Activated CD4-positive, alpha-beta memory T cell treated with anti-CD3 and anti-CD28 coated beads for 36 hours (primary cell): ENCODE measurements around the gene CFTR. TPM values are rescaled to one million over a fixed set of nuclear protein-coding genes. Genes with fewer than 3 reads are reported as not detected.
"Not testable (repeated sequence)": the region's sequence is repeated elsewhere in the genome, so short reads cannot be mapped to it uniquely, and the experiment has no call there.

ENCODE experiments used
- CTCF ChIA-PET: fragments of 350-600 bp; sonication (Branson Sonifier 250); formaldehyde crosslinking; loops from one replicate; lab custom pipeline; 2021; ENCODE audit warnings: antibody characterized with exemption, inconsistent platforms; lab: Charles Lee
- POLR2A ChIA-PET: fragments of 350-600 bp; sonication (Branson Sonifier 250); formaldehyde crosslinking; loops from one replicate; lab custom pipeline; 2021; ENCODE audit warnings: antibody characterized with exemption; lab: Charles Lee
- DNase-seq: peaks from one replicate; pipeline ENCODE4 v3.0.0-alpha.2; 2020
- H3K27ac Mint-ChIP-seq: one replicate; pipeline ENCODE4 v1.8.0; 2021; ENCODE audit warnings: mixed read lengths
- H3K27me3 Mint-ChIP-seq: one replicate; pipeline ENCODE4 v1.8.0; 2021; ENCODE audit warnings: mixed read lengths
- H3K36me3 Mint-ChIP-seq: one replicate; pipeline ENCODE4 v1.8.0; 2021; ENCODE audit warnings: mixed read lengths
- H3K4me1 Mint-ChIP-seq: one replicate; pipeline ENCODE4 v1.8.0; 2021; ENCODE audit warnings: low read depth, mixed read lengths
- H3K4me3 Mint-ChIP-seq: one replicate; pipeline ENCODE4 v1.8.0; 2021; ENCODE audit warnings: mild to moderate bottlenecking, mixed read lengths
- H3K9me3 Mint-ChIP-seq: one replicate; pipeline ENCODE4 v1.8.0; 2021; ENCODE audit warnings: mixed read lengths
- intact Hi-C: fragments of 100-400 bp; cut with micrococcal nuclease; formaldehyde crosslinking; loops from one replicate; pipeline ENCODE4 v1.15.1; 2023
- total RNA-seq, 2 experiments: library from RNA; stranded (reverse); gene quantifications; one replicate each; pipeline ENCODE4 v1.2.3, GENCODE V29; 2021

CFTR gene
- total RNA-seq, 2 experiments from 2014 or later = not detected

DNA sequence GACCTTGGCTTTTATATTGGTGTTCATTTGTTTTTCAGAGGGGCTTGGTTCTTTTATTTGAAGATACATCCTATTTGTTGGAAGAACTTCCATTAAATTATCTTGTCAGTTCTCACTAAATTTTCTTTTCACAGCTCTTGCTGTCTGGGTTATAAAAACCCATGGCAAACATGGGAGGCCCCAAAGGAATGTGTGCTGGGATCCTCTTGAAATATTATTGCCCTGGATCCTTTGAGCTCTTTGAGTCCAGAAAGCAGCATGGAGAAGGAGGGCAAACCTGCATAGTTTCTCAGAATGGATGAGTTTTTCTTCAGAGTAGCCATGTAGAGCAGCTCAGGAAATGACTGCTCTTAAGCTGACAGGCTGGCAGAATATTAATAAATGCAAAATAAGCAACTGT, 206.0 kb downstream of the CFTR start:
- H3K4me1 Mint-ChIP-seq = no peaks in the 10 kb centered on the region
- no peak overlapping the region for H3K27ac Mint-ChIP-seq
- intact Hi-C loops = no loop called here
- ChIA-PET POLR2A (no interaction called here), CTCF (no interaction called here)
- H3K36me3 Mint-ChIP-seq = no peaks in the 10 kb centered on the region
- H3K9me3 Mint-ChIP-seq = no peaks in the 10 kb centered on the region
- H3K27me3 Mint-ChIP-seq = no peaks in the 10 kb centered on the region
- DNase-seq = no peak
- H3K4me3 Mint-ChIP-seq = no peak overlapping the region

DNA sequence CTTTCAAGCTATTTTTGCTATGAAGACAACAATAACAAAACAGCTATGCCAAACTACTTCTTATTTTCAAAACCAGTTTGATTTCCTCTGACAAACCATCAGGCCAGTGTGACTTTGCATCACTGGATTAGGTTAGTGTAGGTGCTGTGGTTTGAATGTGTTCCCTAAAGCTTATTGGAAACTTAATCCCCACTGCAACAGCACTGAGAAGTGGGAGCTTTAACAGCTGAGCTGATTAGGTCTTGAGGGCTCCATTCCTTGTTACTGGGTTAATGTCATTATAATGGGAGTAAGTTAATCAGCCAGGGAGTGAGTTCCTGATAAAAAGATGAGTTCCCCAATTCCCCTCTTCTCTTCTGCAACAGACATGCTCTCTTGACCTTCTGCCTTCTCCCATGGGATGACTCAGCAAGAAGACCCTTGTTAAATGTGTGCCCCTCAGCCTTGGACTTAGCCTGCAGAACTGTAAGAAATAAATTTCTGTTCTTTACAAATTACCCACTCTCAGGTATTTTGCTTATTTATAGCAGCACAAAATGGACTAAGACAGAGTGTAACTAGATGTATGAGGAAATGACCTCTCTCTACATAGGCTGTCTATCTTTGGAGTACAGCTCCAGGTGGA, 206.6 kb downstream of the CFTR start:
- no peaks in the 10 kb centered on the region for H3K9me3 Mint-ChIP-seq
- H3K4me3 Mint-ChIP-seq = no peak overlapping the region
- no peaks in the 10 kb centered on the region for H3K4me1 Mint-ChIP-seq
- POLR2A ChIA-PET = no interaction called here
- H3K27ac Mint-ChIP-seq = no peak overlapping the region
- CTCF ChIA-PET = no interaction called here
- no peaks in the 10 kb centered on the region for H3K27me3 Mint-ChIP-seq
- H3K36me3 Mint-ChIP-seq = no peaks in the 10 kb centered on the region
- intact Hi-C loops = no loop called here
- no peak for DNase-seq

DNA sequence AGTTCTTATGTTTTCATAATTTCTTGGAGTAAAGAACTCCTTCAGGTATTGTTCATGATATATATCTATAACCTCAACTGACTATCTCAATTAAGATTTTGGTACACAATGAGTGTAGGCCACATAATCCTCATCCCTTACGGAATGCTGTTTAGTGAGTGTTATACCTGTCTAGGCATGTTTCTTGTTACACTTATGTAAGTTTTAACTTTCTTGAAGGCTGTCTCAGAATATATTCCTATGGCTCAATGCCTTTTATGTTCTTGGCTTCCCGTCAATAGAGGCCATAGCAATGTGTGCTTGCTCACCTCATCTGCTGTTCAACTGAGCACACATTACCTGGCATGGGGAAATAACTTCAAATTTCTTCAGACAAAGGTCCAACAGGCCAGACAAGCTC, 208.3 kb downstream of the CFTR start:
- no peaks in the 10 kb centered on the region for H3K4me1 Mint-ChIP-seq
- DNase-seq = no peak
- H3K9me3 Mint-ChIP-seq = no peaks in the 10 kb centered on the region
- ChIA-PET CTCF (no interaction called here), POLR2A (no interaction called here)
- no peaks in the 10 kb centered on the region for H3K36me3 Mint-ChIP-seq
- intact Hi-C loops = no loop called here
- no peak overlapping the region for H3K27ac Mint-ChIP-seq
- H3K27me3 Mint-ChIP-seq = no peaks in the 10 kb centered on the region
- no peak overlapping the region for H3K4me3 Mint-ChIP-seq

DNA sequence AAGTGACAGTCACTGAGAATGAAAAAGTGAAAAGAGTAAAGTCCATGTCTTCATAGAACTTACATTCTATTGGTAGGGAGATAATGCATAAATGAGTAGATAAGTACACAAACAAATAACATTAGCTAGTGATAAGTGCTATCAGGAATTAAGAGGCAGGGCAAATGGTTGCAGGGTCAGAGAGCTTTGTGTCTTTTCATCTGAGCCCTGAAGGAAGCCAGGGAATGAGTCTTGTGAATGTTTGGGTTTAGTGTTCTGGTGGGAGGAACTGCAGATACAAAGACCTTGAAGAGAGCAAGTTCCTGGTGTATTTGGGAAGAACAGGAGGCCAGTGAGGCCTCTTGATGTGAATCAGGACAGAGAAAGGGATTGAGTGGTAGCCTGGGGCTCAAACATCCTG, 209.6 kb downstream of the CFTR start:
- no peak for DNase-seq
- CTCF ChIA-PET = no interaction called here
- Mint-ChIP-seq H3K27me3 (no peaks in the 10 kb centered on the region), H3K4me3 (no peak overlapping the region), H3K36me3 (no peaks in the 10 kb centered on the region), H3K4me1 (no peaks in the 10 kb centered on the region), H3K27ac (no peak overlapping the region), H3K9me3 (no peaks in the 10 kb centered on the region)
- intact Hi-C loops = no loop called here
- POLR2A ChIA-PET = no interaction called here

DNA sequence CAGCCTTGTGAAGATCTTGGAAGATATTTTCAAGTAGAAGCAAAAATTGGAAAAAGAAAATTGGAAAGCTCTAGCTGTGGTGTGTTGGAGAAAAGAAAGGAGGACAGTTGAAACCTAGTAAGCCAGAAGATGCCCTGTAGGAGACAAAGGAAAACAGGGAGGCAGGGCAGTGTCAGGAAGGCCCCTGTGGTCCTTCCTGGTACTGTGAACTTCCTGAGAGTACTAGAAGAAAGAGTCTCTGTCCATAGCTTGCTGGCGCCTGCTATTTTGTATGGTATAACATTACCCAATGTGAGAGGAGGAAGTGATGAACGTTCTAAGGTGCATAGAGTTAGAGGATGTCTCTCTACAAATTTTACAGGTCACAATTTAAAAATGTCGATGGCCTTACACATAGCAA, 210.3 kb downstream of the CFTR start:
- Mint-ChIP-seq H3K36me3 (no peaks in the 10 kb centered on the region), H3K27me3 (no peaks in the 10 kb centered on the region), H3K27ac (no peak overlapping the region), H3K4me3 (no peak overlapping the region), H3K4me1 (no peaks in the 10 kb centered on the region), H3K9me3 (no peaks in the 10 kb centered on the region)
- intact Hi-C loops = no loop called here
- CTCF ChIA-PET = no interaction called here
- DNase-seq = no peak
- POLR2A ChIA-PET = no interaction called here

DNA sequence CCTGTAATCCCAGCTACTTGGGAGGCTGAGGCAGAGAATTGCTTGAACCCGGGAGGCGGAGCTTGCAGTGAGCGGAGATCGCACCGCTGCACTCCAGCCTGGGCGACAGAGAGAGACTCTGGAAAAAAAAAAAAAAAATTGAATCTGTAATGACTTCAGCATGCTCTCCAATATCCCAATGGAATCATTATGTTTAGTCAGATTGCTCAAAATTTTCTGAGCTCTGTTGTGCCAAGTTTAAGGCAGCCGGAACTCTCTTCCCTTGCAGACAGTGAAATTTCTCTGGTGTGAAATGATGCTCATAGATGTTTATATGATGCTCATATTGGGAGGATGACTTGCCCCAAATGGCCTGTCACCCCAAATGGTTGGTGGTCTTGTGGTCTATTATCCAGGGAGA, 212.5 kb downstream of the CFTR start:
- DNase-seq = no peak
- Mint-ChIP-seq H3K9me3 (no peaks in the 10 kb centered on the region), H3K4me1 (no peaks in the 10 kb centered on the region), H3K27ac (no peak overlapping the region), H3K4me3 (no peak overlapping the region), H3K36me3 (no peaks in the 10 kb centered on the region), H3K27me3 (no peaks in the 10 kb centered on the region)
- ChIA-PET CTCF (no interaction called here), POLR2A (no interaction called here)
- intact Hi-C loops = no loop called here

DNA sequence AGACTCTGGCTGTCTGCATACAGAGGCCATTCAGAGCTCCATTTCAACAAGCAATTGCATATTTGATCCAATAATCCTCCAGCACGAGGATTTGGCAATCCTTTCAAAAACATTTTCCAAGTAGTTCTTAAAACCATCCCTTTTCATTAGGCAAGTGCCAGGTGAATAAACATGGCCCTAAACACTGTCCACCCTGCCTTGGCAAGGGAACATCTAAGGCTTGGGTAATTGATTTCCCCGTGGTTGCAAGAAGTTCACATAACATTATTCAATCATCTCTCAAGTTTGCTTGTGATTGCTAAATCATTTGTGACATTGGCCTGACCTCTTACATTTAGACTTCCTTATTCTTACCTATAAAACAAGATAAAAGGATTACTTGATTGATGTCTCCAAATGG, 218.2 kb downstream of the CFTR start:
- no peak overlapping the region for H3K4me3 Mint-ChIP-seq
- no peaks in the 10 kb centered on the region for H3K9me3 Mint-ChIP-seq
- H3K27ac Mint-ChIP-seq = no peak overlapping the region
- no peak for DNase-seq
- CTCF ChIA-PET = no interaction called here
- H3K36me3 Mint-ChIP-seq = no peaks in the 10 kb centered on the region
- no peaks in the 10 kb centered on the region for H3K27me3 Mint-ChIP-seq
- intact Hi-C loops = no loop called here
- no peaks in the 10 kb centered on the region for H3K4me1 Mint-ChIP-seq
- POLR2A ChIA-PET = no interaction called here

GRCh38 chr7:117704063-117704462, 224.2 kb downstream of the CFTR start:
- Mint-ChIP-seq H3K27me3 (peaks cover 1% of the 10 kb centered on the region), H3K4me3 (no peak overlapping the region), H3K9me3 (no peaks in the 10 kb centered on the region), H3K36me3 (no peaks in the 10 kb centered on the region), H3K27ac (no peak overlapping the region), H3K4me1 (no peaks in the 10 kb centered on the region)
- DNase-seq = no peak
- intact Hi-C loops = no loop called here
- ChIA-PET CTCF (no interaction called here), POLR2A (no interaction called here)

- H3K27me3 Mint-ChIP-seq = peaks cover 1% of the 10 kb centered on the region
These were observed 225.8 kb downstream of the CFTR start for GRCh38 chr7:117705630-117706029.

GRCh38 chr7:117706210-117706609, 226.4 kb downstream of the CFTR start:
- intact Hi-C loops = no loop called here
- no peak for DNase-seq
- CTCF ChIA-PET = no interaction called here
- Mint-ChIP-seq H3K36me3 (no peaks in the 10 kb centered on the region), H3K4me1 (no peaks in the 10 kb centered on the region), H3K9me3 (no peaks in the 10 kb centered on the region), H3K27me3 (peaks cover 1% of the 10 kb centered on the region), H3K27ac (no peak overlapping the region), H3K4me3 (no peak overlapping the region)
- POLR2A ChIA-PET = no interaction called here

More at GRCh38 chr7:117705630-117706029, 225.8 kb downstream of the CFTR start:
- CTCF ChIA-PET = no interaction called here
- Mint-ChIP-seq H3K36me3 (no peaks in the 10 kb centered on the region), H3K27ac (no peak overlapping the region), H3K9me3 (no peaks in the 10 kb centered on the region), H3K4me3 (no peak overlapping the region), H3K4me1 (no peaks in the 10 kb centered on the region)
- DNase-seq = no peak
- intact Hi-C loops = no loop called here
- POLR2A ChIA-PET = no interaction called here

- Mint-ChIP-seq H3K4me3 (no peak overlapping the region), H3K4me1 (no peaks in the 10 kb centered on the region), H3K27me3 (peaks cover 1% of the 10 kb centered on the region), H3K27ac (no peak overlapping the region), H3K9me3 (no peaks in the 10 kb centered on the region), H3K36me3 (no peaks in the 10 kb centered on the region)
- DNase-seq = no peak
- CTCF ChIA-PET = no interaction called here
- intact Hi-C loops = no loop called here
- POLR2A ChIA-PET = no interaction called here
These were observed 227.3 kb downstream of the CFTR start for GRCh38 chr7:117707080-117707479.

- DNase-seq, H3K27me3 Mint-ChIP-seq, H3K4me3 Mint-ChIP-seq, H3K36me3 Mint-ChIP-seq, H3K27ac Mint-ChIP-seq, intact Hi-C loops, H3K4me1 Mint-ChIP-seq, CTCF ChIA-PET, H3K9me3 Mint-ChIP-seq, POLR2A ChIA-PET: not testable (repeated sequence)
These were observed 228.3 kb downstream of the CFTR start for GRCh38 chr7:117708173-117708572.

GRCh38 chr7:117711556-117711955, 231.7 kb downstream of the CFTR start:
- no peak for DNase-seq
- intact Hi-C loops = loop anchor here (10.0 kb wide), 1 partner anchor 257 kb away; no protein-coding TSS in a partner anchor
- Mint-ChIP-seq H3K9me3 (no peaks in the 10 kb centered on the region), H3K36me3 (no peaks in the 10 kb centered on the region), H3K27me3 (peaks cover 1% of the 10 kb centered on the region), H3K4me1 (no peaks in the 10 kb centered on the region), H3K4me3 (no peak overlapping the region), H3K27ac (no peak overlapping the region)
- POLR2A ChIA-PET = no interaction called here
- CTCF ChIA-PET = no interaction called here
